Raji (cell line): Measurements from ENCODE around the gene FOXI1.

ENCODE experiments used
- POLR2A ChIP-seq: IDR thresholded peaks from 2 replicates; pipeline ENCODE4 v1.6.1; 2011; ENCODE audit warnings: low read depth, low read length, control low read depth; ENCODE audit not compliant: insufficient read depth

FOXI1 gene

GRCh38 chr5:170105642-170106611 lies at the start of gene FOXI1:
Gene FOXI1, plus strand, starts transcription at chr5:170105897. Its CDS starts 61 bp downstream, at chr5:170105958.
- TF ChIP-seq POLR2A = no peak

- TF ChIP-seq POLR2A = no peak
Observed at GRCh38 chr5:170056561-170057267, 49.0 kb upstream of the FOXI1 start.

GRCh38 chr5:170057311-170057710 lies 48.4 kb upstream of the FOXI1 start:
- no peak for TF ChIP-seq POLR2A

GRCh38 chr5:170059221-170059620 lies 46.5 kb upstream of the FOXI1 start:
- no peak for TF ChIP-seq POLR2A

- TF ChIP-seq POLR2A = no peak
Observed at GRCh38 chr5:170067152-170067551, 38.5 kb upstream of the FOXI1 start.

- no peak for TF ChIP-seq POLR2A
Observed at GRCh38 chr5:170067574-170068170, 38.0 kb upstream of the FOXI1 start.

- no peak for TF ChIP-seq POLR2A
Observed at GRCh38 chr5:170069512-170069911, 36.2 kb upstream of the FOXI1 start.

GRCh38 chr5:170070556-170071412 lies 34.9 kb upstream of the FOXI1 start:
- no peak for TF ChIP-seq POLR2A

- TF ChIP-seq POLR2A = no peak
Observed at GRCh38 chr5:170071748-170072147, 33.9 kb upstream of the FOXI1 start.

- no peak for TF ChIP-seq POLR2A
Observed at GRCh38 chr5:170075696-170076095, 30.0 kb upstream of the FOXI1 start.

GRCh38 chr5:170076211-170076610 lies 29.5 kb upstream of the FOXI1 start:
- no peak for TF ChIP-seq POLR2A

- TF ChIP-seq POLR2A = no peak
Observed at GRCh38 chr5:170076739-170077138, 29.0 kb upstream of the FOXI1 start.

- no peak for TF ChIP-seq POLR2A
Observed at GRCh38 chr5:170077526-170077925, 28.2 kb upstream of the FOXI1 start.

GRCh38 chr5:170078458-170078857 lies 27.2 kb upstream of the FOXI1 start:
- no peak for TF ChIP-seq POLR2A

- no peak for TF ChIP-seq POLR2A
Observed at GRCh38 chr5:170078931-170079330, 26.8 kb upstream of the FOXI1 start.
